Mammary epithelial cell (primary cell): ENCODE data around the gene CBX2.

Experiments
- CTCF ChIP-seq, 2 donors: IDR thresholded peaks in 1 of 2; conservative IDR thresholded peaks in 1 of 2; 2 replicates each; pipeline ENCODE4 v1.5.1; 2011 to 2012; ENCODE audit warnings: inconsistent platforms in 2 of 2, low read length in 2 of 2, mild to moderate bottlenecking in 2 of 2, control low read depth in 1 of 2, low read depth in 1 of 2; ENCODE audit not compliant: insufficient read depth in 1 of 2; ENCODE audit errors: extremely low read depth in 1 of 2
- EZH2 ChIP-seq: IDR thresholded peaks from 2 replicates; pipeline ENCODE4 v1.6.1; 2012; ENCODE audit warnings: low read length, inconsistent platforms, borderline replicate concordance

GRCh38 chr17:79836972-79837887 is 59.3 kb downstream of the CBX2 start:
- peak; percentile 18 to 40 for TF ChIP-seq CTCF (conservative IDR thresholded peaks at IDR 0.05 in 1 of 2, IDR thresholded peaks at IDR 0.05 in 1 of 2; ENCODE audit: extremely low read depth in 1 of 2, insufficient read depth in 1 of 2, low read depth in 1 of 2, low read length in 2 of 2)
- no peak for TF ChIP-seq EZH2
